ENCODE results near the gene PRKAR1B.

Gene PRKAR1B

GRCh38 chr7:516606-517456 lies 210.2 kb downstream of the PRKAR1B start:
- no peak for DNase-seq

GRCh38 chr7:516216-516605 lies 210.9 kb downstream of the PRKAR1B start:
- DNase-seq = no peak

DNA sequence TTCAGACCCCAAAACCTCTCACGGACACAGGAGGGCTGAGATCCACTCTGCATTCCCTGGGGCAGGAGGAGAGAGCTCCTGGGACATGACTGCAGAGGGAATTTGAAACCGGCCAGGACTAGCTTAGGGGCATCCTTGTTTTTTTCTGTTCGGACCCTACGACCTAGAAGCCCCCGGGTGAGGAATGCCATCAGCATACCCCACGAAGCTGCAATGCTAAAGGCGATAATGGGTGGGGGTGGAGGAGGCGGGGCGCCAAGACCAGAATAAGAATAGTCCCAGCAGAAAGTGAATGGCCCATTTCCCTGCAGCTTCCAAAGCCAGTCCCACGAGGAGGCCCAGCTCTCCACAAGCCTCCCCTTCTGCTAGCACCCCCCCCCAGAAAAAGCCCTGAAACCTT lies 211.5 kb downstream of the PRKAR1B start:
- no peak for DNase-seq

GRCh38 chr7:514651-515598 lies 212.2 kb downstream of the PRKAR1B start:
- no peak for DNase-seq

GRCh38 chr7:514242-514641 lies 212.8 kb downstream of the PRKAR1B start:
- DNase-seq = no peak

GRCh38 chr7:513521-514166 lies 213.4 kb downstream of the PRKAR1B start:
- DNase-seq = no peak

- no peak for DNase-seq
Observed at GRCh38 chr7:512541-513311, 214.4 kb downstream of the PRKAR1B start.

DNA sequence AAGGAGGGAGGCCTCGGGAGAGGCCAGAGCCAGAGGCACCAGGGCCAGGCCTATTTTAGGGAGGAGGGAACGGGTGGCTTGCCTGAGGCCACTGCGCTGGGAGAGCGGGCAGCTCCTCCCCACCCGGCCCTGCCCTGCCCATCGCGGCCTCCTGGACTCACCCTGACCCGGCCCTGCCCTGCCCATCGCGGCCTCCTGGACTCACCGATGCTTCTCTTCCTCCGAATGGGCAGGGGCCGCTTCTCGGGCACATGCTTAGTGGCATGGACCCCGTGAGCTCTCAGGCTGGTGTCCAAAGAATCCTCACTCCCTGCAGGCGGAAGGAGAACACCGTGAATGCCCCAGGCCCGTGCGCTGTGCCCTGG lies 215.0 kb downstream of the PRKAR1B start:
- no peak for DNase-seq

GRCh38 chr7:511476-512145 lies 215.5 kb downstream of the PRKAR1B start:
- DNase-seq = no peak

DNA sequence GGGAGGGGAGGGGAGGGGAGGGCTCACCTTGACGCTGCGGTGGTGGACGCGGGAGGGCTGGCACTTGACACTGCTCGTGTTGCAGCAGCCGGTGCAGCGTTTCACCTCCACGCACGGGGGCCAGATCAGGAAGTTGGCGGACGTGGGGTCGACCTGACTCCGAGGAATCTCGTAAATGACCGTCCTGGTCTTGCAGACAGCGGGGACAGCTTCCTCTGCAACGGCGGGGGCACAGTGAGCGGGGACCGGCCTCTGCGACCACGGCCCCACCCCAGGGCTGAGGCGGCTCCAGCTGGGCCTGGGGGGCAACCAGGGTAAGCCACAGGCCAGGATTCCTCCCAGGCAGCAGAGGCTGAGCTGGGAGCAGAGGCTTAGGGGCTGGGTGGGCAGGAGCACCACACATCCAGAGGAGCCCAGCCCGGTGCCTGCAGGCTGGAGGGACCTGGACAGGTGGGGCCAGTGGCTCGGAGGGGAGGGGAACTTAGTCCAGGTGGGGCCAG lies 216.2 kb downstream of the PRKAR1B start:
- no peak for DNase-seq

GRCh38 chr7:510131-510481 lies 217.0 kb downstream of the PRKAR1B start:
- no peak for DNase-seq

- DNase-seq = no peak
Observed at GRCh38 chr7:509426-510130, 217.5 kb downstream of the PRKAR1B start.

GRCh38 chr7:508461-509170 lies 218.5 kb downstream of the PRKAR1B start:
- DNase-seq = no peak

- no peak for DNase-seq
Observed at GRCh38 chr7:507623-508300, 219.3 kb downstream of the PRKAR1B start.

DNA sequence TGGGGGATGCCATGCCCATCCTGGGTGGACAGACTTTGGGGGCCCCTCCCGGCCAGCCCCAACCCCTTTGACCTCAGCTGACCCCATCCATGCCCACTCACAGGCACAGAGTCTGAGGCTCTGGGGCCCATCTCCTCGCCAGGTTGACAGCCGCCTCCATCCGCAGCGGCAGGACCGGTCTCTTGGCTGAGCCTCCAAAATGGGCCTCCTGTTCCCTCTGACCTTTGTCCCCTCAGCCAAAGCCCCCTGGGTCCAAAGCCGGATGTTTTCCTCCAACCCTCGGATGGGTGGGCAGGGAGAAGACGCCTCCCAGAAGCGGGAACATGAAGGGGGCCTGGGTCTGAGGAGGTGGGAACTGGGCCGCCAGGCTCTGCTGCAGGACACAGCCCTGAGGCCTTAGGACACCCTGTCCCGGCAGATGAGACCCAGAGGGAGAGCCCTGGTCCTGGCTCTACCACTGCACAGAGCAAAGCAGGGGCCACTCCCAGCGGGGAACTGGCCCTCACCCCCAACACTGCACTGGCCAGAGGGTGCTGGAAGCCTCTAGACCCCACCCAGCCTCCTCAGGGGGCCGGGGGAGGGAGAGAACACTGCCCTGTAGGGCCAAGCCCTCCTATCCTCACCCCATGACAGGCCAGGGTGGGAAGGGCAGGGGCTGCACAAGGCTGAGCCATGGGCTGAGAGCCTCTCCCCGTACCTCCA lies 220.0 kb downstream of the PRKAR1B start:
- DNase-seq = no peak

DNA sequence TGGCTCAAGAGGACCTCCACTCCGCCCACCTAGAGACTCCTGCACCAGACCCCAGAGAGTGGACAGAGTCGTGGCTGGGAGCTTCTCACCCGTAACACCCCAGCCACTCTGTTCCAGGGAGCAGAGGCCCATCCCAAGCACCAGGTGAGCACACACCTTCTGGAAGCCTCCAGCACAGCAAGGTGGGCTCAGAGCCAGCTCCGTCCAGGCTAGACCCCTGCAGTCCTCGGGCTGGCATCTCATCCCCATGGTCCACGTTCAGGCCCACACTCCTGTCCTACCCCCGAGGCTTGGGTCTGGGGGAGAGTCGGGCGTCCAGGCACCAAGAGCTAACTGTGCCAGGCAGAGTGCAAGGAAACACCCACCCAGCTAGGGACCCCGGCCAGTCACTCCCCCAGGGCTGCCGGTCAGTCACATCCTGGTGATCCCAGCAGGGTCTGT lies 220.7 kb downstream of the PRKAR1B start:
- DNase-seq = no peak

GRCh38 chr7:505171-505570 lies 221.9 kb downstream of the PRKAR1B start:
- DNase-seq = no peak

- no peak for DNase-seq
Observed at GRCh38 chr7:504221-505111, 222.6 kb downstream of the PRKAR1B start.
